Measurements from ENCODE around the gene STX4.

STX4 gene

DNA sequence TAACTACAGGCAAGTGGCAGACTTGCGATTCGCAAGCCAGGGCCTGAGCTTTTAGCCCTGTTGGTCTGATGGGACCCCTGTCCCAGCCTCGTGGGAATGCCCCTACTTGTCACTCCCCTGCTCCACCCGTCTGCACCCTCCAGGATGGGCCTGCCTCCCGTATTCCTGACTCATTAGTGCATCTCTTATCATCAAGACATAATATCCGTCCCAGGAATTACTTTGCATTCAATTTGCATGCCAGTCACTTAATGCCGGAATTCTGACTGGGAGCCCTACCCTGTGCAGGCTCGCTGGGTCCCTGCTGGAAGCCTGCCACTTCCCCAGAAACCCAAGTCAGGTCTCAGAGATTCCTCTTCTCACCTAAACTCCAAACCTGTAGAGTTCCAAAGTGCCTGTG, 52.1 kb downstream of the STX4 start:
- Histone ChIP-seq H3K4me3 (ENCODE audit: severe bottlenecking) (no peak overlapping the region), H3K36me3 (ENCODE audit: low read depth) (peaks cover 33% of the 10 kb centered on the region), H3K27me3 (ENCODE audit: insufficient read depth, poor library complexity, severe bottlenecking) (no peaks in the 10 kb centered on the region), H3K4me1 (ENCODE audit: insufficient read depth, poor library complexity, severe bottlenecking) (no peaks in the 10 kb centered on the region), H3K9me3 (ENCODE audit: severe bottlenecking) (no peaks in the 10 kb centered on the region), H3K27ac (ENCODE audit: poor library complexity, severe bottlenecking) (no peak overlapping the region)
- TF ChIP-seq, protein P1, sequence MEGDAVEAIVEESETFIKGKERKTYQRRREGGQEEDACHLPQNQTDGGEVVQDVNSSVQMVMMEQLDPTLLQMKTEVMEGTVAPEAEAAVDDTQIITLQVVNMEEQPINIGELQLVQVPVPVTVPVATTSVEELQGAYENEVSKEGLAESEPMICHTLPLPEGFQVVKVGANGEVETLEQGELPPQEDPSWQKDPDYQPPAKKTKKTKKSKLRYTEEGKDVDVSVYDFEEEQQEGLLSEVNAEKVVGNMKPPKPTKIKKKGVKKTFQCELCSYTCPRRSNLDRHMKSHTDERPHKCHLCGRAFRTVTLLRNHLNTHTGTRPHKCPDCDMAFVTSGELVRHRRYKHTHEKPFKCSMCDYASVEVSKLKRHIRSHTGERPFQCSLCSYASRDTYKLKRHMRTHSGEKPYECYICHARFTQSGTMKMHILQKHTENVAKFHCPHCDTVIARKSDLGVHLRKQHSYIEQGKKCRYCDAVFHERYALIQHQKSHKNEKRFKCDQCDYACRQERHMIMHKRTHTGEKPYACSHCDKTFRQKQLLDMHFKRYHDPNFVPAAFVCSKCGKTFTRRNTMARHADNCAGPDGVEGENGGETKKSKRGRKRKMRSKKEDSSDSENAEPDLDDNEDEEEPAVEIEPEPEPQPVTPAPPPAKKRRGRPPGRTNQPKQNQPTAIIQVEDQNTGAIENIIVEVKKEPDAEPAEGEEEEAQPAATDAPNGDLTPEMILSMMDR (IDR thresholded peaks at IDR 0.05; ENCODE audit: poor library complexity, severe bottlenecking), result no peak
- no peak for ATAC-seq (ENCODE audit: low read depth)
- no peak for DNase-seq (ENCODE audit: low spot score)

DNA sequence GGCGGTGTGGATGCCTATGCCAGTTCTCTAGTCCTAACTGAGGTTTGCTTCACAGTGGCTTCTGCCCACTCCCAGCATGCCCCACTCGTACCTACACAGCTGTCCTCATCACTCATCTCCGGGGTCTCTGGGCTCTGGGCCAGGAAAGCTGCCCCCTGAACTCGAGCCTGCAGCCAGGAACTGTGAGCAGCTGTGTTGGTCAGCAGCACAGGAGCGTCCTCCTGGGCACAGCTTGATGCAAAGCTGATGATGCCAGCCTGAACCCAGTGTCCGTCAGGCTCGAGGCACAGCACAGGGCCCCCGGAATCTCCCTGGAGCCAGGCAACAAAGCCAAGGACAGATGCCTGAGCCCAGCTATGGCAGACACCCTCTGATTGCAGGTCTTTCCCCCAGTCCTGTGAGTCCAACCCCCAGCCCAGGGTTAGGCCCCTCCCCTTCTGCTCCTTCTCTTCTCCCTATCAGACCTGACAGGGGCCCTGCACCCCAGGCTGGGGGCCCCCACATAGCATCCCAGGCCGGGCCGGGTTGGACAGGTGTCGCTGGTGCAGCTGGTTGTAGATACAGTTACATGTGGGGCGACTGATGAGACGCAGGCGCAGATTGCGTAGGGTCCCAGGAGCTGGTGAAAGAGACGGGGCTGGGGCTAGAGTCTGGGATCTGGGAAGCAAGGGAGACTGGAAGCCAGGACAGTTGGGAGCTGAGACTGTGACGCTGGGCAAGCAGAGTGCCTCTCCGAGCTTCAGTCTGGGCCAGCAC, 52.7 kb downstream of the STX4 start:
- TF ChIP-seq, protein P1 (IDR thresholded peaks at IDR 0.05; ENCODE audit: poor library complexity, severe bottlenecking), result no peak
- H3K4me3 ChIP-seq (ENCODE audit: severe bottlenecking), result no peak overlapping the region
- ATAC-seq (ENCODE audit: low read depth) (no peak), DNase-seq (ENCODE audit: low spot score) (peak; percentile 62)
- H3K4me1 ChIP-seq (ENCODE audit: insufficient read depth, poor library complexity, severe bottlenecking), result no peaks in the 10 kb centered on the region
- no peak overlapping the region for H3K27ac ChIP-seq (ENCODE audit: poor library complexity, severe bottlenecking)
- peaks cover 33% of the 10 kb centered on the region for H3K36me3 ChIP-seq (ENCODE audit: low read depth)
- no peaks in the 10 kb centered on the region for H3K27me3 ChIP-seq (ENCODE audit: insufficient read depth, poor library complexity, severe bottlenecking)
- no peaks in the 10 kb centered on the region for H3K9me3 ChIP-seq (ENCODE audit: severe bottlenecking)

DNA sequence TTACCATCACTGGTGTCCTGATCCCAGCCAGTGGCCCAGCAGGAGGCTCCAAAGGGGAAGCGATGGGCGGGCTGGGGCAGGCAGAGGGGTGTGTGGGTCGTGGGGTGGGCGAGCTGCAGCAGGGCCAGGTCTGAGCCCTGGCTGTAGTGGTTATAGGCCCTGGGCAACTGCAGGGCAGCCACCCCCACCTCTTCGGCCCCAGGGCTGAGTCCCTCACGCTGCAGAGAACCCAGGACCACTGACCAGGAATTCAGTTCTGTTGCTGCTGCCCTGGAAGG, 53.2 kb downstream of the STX4 start:
- DNase-seq (ENCODE audit: low spot score) (peak; percentile 54), ATAC-seq (ENCODE audit: low read depth) (no peak)
- Histone ChIP-seq H3K27me3 (ENCODE audit: insufficient read depth, poor library complexity, severe bottlenecking) (no peaks in the 10 kb centered on the region), H3K9me3 (ENCODE audit: severe bottlenecking) (no peaks in the 10 kb centered on the region), H3K4me3 (ENCODE audit: severe bottlenecking) (no peak overlapping the region), H3K27ac (ENCODE audit: poor library complexity, severe bottlenecking) (no peak overlapping the region), H3K36me3 (ENCODE audit: low read depth) (peaks cover 33% of the 10 kb centered on the region), H3K4me1 (ENCODE audit: insufficient read depth, poor library complexity, severe bottlenecking) (no peaks in the 10 kb centered on the region)
- TF ChIP-seq, protein P1 (IDR thresholded peaks at IDR 0.05; ENCODE audit: poor library complexity, severe bottlenecking), result no peak

GRCh38 chr16:31087481-31087880, 54.1 kb downstream of the STX4 start:
- H3K4me3 ChIP-seq (ENCODE audit: severe bottlenecking), result no peak overlapping the region
- ATAC-seq (ENCODE audit: low read depth) (no peak), DNase-seq (ENCODE audit: low spot score) (no peak)
- H3K36me3 ChIP-seq (ENCODE audit: low read depth), result peaks cover 31% of the 10 kb centered on the region
- no peaks in the 10 kb centered on the region for H3K9me3 ChIP-seq (ENCODE audit: severe bottlenecking)
- H3K27me3 ChIP-seq (ENCODE audit: insufficient read depth, poor library complexity, severe bottlenecking), result no peaks in the 10 kb centered on the region
- no peak overlapping the region for H3K27ac ChIP-seq (ENCODE audit: poor library complexity, severe bottlenecking)
- no peaks in the 10 kb centered on the region for H3K4me1 ChIP-seq (ENCODE audit: insufficient read depth, poor library complexity, severe bottlenecking)
- TF ChIP-seq, protein P1 (IDR thresholded peaks at IDR 0.05; ENCODE audit: poor library complexity, severe bottlenecking), result no peak

- H3K4me3 ChIP-seq (ENCODE audit: severe bottlenecking), result no peak overlapping the region
- no peaks in the 10 kb centered on the region for H3K9me3 ChIP-seq (ENCODE audit: severe bottlenecking)
- no peaks in the 10 kb centered on the region for H3K27me3 ChIP-seq (ENCODE audit: insufficient read depth, poor library complexity, severe bottlenecking)
- no peak overlapping the region for H3K27ac ChIP-seq (ENCODE audit: poor library complexity, severe bottlenecking)
- no peak for DNase-seq (ENCODE audit: low spot score)
- TF ChIP-seq, protein P1 (IDR thresholded peaks at IDR 0.05; ENCODE audit: poor library complexity, severe bottlenecking), result no peak
- no peak for ATAC-seq (ENCODE audit: low read depth)
- H3K4me1 ChIP-seq (ENCODE audit: insufficient read depth, poor library complexity, severe bottlenecking), result no peaks in the 10 kb centered on the region
- H3K36me3 ChIP-seq (ENCODE audit: low read depth), result peaks cover 35% of the 10 kb centered on the region
Measured at GRCh38 chr16:31087971-31088370, 54.6 kb downstream of the STX4 start.

All from RWPE2 (cell line).